ENCODE data around the gene PLB1. TPM values are rescaled to one million over a fixed set of nuclear protein-coding genes. Genes with fewer than 3 reads are reported as not detected.

The PLB1 gene
- total RNA-seq, 2 experiments from 2014 or later, result not detected

DNA sequence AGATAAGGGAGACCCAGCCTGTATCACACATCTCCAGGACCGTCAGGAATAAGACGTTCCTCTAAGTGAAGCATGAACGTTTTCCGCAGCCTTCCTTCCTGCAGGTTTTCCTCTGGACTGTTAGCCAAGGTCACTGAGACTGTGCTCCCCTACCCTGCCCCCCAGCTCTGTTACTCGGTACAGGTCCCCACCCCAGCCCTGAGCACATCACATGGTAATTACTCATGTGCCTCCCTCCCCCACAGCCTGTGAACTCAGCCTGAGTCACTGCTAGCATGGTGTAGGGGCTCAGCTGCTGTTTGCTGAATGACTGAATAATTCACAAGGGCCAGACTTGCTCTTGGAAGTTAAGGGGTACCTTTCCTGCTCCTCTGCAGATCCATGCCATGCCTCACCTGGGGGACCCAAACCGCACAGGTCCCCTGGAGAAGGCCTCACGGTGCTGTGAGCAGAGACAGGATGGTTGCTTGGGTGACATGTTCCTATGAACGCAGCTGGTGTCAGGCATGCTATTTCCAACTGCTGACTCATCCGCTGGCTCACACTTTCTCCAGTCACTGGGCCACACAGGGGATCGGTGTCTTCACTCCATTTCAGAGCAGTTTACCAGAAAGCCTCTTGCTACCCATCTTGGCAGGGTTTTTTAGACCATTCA lies 88.2 kb downstream of the PLB1 start:
- TF ChIP-seq, protein P1, sequence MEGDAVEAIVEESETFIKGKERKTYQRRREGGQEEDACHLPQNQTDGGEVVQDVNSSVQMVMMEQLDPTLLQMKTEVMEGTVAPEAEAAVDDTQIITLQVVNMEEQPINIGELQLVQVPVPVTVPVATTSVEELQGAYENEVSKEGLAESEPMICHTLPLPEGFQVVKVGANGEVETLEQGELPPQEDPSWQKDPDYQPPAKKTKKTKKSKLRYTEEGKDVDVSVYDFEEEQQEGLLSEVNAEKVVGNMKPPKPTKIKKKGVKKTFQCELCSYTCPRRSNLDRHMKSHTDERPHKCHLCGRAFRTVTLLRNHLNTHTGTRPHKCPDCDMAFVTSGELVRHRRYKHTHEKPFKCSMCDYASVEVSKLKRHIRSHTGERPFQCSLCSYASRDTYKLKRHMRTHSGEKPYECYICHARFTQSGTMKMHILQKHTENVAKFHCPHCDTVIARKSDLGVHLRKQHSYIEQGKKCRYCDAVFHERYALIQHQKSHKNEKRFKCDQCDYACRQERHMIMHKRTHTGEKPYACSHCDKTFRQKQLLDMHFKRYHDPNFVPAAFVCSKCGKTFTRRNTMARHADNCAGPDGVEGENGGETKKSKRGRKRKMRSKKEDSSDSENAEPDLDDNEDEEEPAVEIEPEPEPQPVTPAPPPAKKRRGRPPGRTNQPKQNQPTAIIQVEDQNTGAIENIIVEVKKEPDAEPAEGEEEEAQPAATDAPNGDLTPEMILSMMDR (conservative IDR thresholded peaks at IDR 0.05; ENCODE audit: low read length), result no peak
- no peak for TF ChIP-seq EZH2phosphoT487 (IDR thresholded peaks at IDR 0.05; ENCODE audit: borderline replicate concordance, low read depth, low read length)
- H4K20me1 ChIP-seq (ENCODE audit: insufficient read depth, low read length), result no peaks in the 10 kb centered on the region
- peaks cover 6% of the 10 kb centered on the region for H3K4me1 ChIP-seq (ENCODE audit: insufficient read depth, low read length, poor library complexity, severe bottlenecking)
- H3K79me2 ChIP-seq (ENCODE audit: insufficient read depth, low read depth, low read length), result no peaks in the 10 kb centered on the region
- ChIA-PET POLR2A (no interaction called here), CTCF (ENCODE audit: unreplicated experiment) (interaction anchor here (0.5 kb wide), 1 partner anchor 17 kb away, joined by 3 read pairs; no protein-coding TSS in a partner anchor)
- H3K27ac ChIP-seq (ENCODE audit: low read depth, low read length, poor library complexity, severe bottlenecking), result no peak overlapping the region
- no peak overlapping the region for H2AFZ ChIP-seq (ENCODE audit: low read length)
- BruUV-seq (replicated peaks), result no TSS peak
- intact Hi-C loops (cut with micrococcal nuclease; ENCODE audit: unreplicated experiment), result no loop called here
- no peaks in the 10 kb centered on the region for H3K9me3 ChIP-seq (ENCODE audit: low read length)
- H3K9me2 ChIP-seq (ENCODE audit: insufficient read depth, low read length), result no peaks in the 10 kb centered on the region
- H3K4me2 ChIP-seq (ENCODE audit: low read length), result no peak overlapping the region
- H3K4me3 ChIP-seq (ENCODE audit: low read depth, low read length, poor library complexity, severe bottlenecking), result no peak overlapping the region
- H3K36me3 ChIP-seq (ENCODE audit: insufficient read depth, low read length), result no peaks in the 10 kb centered on the region
- DNase-seq (ENCODE audit: low spot score), result no peak

DNA sequence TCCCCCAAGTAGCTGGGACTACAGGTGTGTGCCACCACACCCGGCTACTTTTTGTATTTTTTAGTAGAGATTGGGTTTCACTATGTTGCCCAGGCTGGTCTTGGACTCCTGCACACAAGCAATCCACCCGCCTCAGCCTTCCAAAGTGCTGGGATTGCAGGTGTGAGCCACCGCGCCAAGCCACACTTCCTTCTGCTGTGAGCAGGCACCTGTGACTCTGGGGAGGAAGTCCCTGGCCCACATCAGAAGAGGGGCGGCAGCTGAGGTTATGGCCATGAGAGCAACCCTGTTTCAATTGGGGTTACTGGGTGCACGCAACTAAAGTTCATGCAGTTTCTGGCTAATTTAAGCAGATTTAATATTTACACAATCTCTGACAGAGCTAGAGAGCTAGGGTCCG lies 91.0 kb downstream of the PLB1 start:
- BruUV-seq (replicated peaks), result no TSS peak
- peak; percentile 45 for DNase-seq (ENCODE audit: low spot score)
- Histone ChIP-seq H3K4me3 (ENCODE audit: low read depth, low read length, poor library complexity, severe bottlenecking) (no peak overlapping the region), H3K36me3 (ENCODE audit: insufficient read depth, low read length) (no peaks in the 10 kb centered on the region), H3K27ac (ENCODE audit: low read depth, low read length, poor library complexity, severe bottlenecking) (no peak overlapping the region), H3K4me1 (ENCODE audit: insufficient read depth, low read length, poor library complexity, severe bottlenecking) (peaks cover 6% of the 10 kb centered on the region), H2AFZ (ENCODE audit: low read length) (no peak overlapping the region), H3K9me3 (ENCODE audit: low read length) (no peaks in the 10 kb centered on the region), H3K4me2 (ENCODE audit: low read length) (0 out of 2 replicates have a peak overlapping the region, but pooled peaks have one; percentile 16), H3K79me2 (ENCODE audit: insufficient read depth, low read depth, low read length) (no peaks in the 10 kb centered on the region), H4K20me1 (ENCODE audit: insufficient read depth, low read length) (no peaks in the 10 kb centered on the region), H3K9me2 (ENCODE audit: insufficient read depth, low read length) (no peaks in the 10 kb centered on the region)
- POLR2A ChIA-PET, result interaction anchor here (0.6 to 1.0 kb wide), 2 partner anchors 11 to 83 kb away, joined by 3 read pairs; no protein-coding TSS in a partner anchor
- intact Hi-C loops (cut with micrococcal nuclease; ENCODE audit: unreplicated experiment), result no loop called here
- TF ChIP-seq EZH2phosphoT487 (IDR thresholded peaks at IDR 0.05; ENCODE audit: borderline replicate concordance, low read depth, low read length), result no peak
- TF ChIP-seq, protein P1 (conservative IDR thresholded peaks at IDR 0.05; ENCODE audit: low read length), result no peak
- CTCF ChIA-PET (ENCODE audit: unreplicated experiment), result no interaction called here
